ENCODE data around the gene RDH14. TPM values are rescaled to one million over a fixed set of nuclear protein-coding genes. Genes with fewer than 3 reads are reported as not detected.

Gene RDH14, protein sequence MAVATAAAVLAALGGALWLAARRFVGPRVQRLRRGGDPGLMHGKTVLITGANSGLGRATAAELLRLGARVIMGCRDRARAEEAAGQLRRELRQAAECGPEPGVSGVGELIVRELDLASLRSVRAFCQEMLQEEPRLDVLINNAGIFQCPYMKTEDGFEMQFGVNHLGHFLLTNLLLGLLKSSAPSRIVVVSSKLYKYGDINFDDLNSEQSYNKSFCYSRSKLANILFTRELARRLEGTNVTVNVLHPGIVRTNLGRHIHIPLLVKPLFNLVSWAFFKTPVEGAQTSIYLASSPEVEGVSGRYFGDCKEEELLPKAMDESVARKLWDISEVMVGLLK
- 10 to 100 TPM; 25.7 to 40.8 TPM for total RNA-seq

DNA sequence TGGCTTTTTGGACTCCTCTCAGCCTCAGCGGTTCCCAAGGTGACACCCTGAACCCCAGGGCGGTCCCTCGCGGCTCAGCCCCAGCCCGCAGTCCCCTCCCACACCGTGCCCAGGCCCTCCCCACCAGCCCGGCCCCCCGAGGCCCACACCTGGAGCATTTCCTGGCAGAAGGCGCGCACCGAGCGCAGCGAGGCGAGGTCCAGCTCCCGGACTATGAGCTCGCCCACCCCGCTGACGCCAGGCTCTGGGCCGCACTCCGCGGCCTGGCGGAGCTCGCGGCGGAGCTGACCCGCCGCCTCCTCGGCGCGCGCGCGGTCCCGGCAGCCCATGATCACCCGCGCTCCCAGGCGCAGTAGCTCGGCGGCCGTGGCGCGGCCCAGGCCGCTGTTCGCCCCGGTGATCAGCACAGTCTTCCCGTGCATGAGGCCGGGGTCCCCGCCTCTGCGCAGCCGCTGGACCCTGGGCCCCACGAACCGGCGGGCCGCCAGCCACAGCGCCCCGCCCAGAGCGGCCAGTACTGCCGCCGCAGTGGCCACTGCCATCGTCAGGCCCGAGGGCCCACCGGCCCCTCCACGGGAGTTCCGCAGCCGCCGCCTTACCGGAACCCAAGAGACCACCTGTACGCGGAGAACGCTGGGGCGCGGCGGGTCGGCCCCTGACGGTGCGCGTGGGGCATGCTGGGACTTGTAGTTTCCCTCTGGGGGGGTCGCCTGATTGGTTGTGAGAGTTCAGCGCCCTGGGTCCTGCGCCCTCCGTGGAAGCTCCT, at the start of gene RDH14:
TSS of gene RDH14 (minus strand) at position 623 of the 766 bp plus-strand sequence. CDS start at position 542, 81 bp downstream.
- Histone ChIP-seq H3K27me3 (replicated peaks; ENCODE audit: insufficient read depth) (no peaks in the 10 kb centered on the region), H3K36me3 (peaks cover 6% of the 10 kb centered on the region), H3K27ac (peak within 1 kb of the TSS; percentile 92 to 96), H3K4me1 (ENCODE audit: control insufficient read depth in 1 of 2, low read depth in 2 of 2) (peaks cover 13 to 36% of the 10 kb centered on the region in 2 donors), H3K9me3 (no peaks in the 10 kb centered on the region), H3K4me3 (peak within 1 kb of the TSS; percentile 91)
- DNase-seq (ENCODE audit: low spot score), result peak; percentile 87
- no peak for TF ChIP-seq CTCF (IDR thresholded peaks at IDR 0.05)
- peak; percentile 96 for ATAC-seq (ENCODE audit: insufficient number of reproducible peaks, low FRiP score, low read depth)

GRCh38 chr2:18610090-18610489, 49.6 kb upstream of the RDH14 start:
- Histone ChIP-seq H3K27ac (peak overlapping the region; percentile 64 to 67), H3K4me1 (ENCODE audit: control insufficient read depth in 1 of 2, low read depth in 2 of 2) (peaks cover 5 to 60% of the 10 kb centered on the region in 2 donors)

DNA sequence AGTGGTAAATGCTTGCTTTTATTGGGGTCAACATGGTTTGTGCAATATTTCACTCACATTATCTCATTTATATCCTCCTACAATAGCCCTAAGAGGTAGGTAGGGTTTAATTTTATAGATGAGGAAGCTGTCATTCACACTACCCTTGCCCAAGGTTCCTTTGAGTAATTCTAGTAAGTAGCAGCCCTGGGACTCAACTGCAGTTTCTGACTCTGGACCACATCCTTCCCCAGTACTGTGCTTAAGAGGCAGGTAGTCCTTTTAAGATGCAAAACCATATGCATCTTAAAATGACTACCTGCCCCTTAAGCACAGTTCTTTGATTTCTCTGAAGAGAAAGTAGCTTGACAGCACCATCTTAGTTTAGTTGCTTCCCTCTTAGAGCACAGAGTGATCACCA, 44.7 kb upstream of the RDH14 start:
- ATAC-seq (ENCODE audit: insufficient number of reproducible peaks, low FRiP score, low read depth) (no peak), DNase-seq (ENCODE audit: low spot score) (no peak)
- Histone ChIP-seq H3K4me3 (no peak overlapping the region), H3K36me3 (no peaks in the 10 kb centered on the region), H3K27me3 (replicated peaks; ENCODE audit: insufficient read depth) (no peaks in the 10 kb centered on the region), H3K9me3 (no peaks in the 10 kb centered on the region), H3K27ac (no peak overlapping the region), H3K4me1 (ENCODE audit: control insufficient read depth in 1 of 2, low read depth in 2 of 2) (peaks cover 9 to 32% of the 10 kb centered on the region in 2 donors)
- TF ChIP-seq CTCF (IDR thresholded peaks at IDR 0.05), result no peak

More at GRCh38 chr2:18610090-18610489, 49.6 kb upstream of the RDH14 start:
- Histone ChIP-seq H3K4me3 (no peak overlapping the region), H3K27me3 (replicated peaks; ENCODE audit: insufficient read depth) (no peaks in the 10 kb centered on the region), H3K9me3 (no peaks in the 10 kb centered on the region), H3K36me3 (no peaks in the 10 kb centered on the region)
- no peak for ATAC-seq (ENCODE audit: insufficient number of reproducible peaks, low FRiP score, low read depth)
- no peak for TF ChIP-seq CTCF (IDR thresholded peaks at IDR 0.05)
- DNase-seq (ENCODE audit: low spot score), result no peak

DNA sequence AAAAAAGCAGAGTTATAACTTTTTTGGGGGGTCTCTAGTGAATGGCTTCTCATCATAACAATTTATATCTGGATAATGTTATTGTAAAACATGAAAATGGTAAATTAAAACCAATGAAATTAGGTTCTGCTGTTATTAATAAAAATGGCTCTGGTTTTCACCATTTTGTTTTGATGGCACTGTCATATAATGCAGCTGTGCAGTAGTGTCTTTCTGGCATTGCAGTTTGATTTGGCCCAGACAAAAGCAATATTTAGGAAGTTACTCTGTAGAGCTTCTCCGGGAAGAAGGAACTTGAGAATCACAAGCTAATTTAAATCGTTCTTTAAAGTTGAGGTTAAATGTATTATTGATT, 44.1 kb upstream of the RDH14 start:
- Histone ChIP-seq H3K4me3 (no peak overlapping the region), H3K36me3 (no peaks in the 10 kb centered on the region), H3K27me3 (replicated peaks; ENCODE audit: insufficient read depth) (no peaks in the 10 kb centered on the region), H3K27ac (no peak overlapping the region), H3K4me1 (ENCODE audit: control insufficient read depth in 1 of 2, low read depth in 2 of 2) (peaks cover 13 to 34% of the 10 kb centered on the region in 2 donors), H3K9me3 (no peaks in the 10 kb centered on the region)
- ATAC-seq (ENCODE audit: insufficient number of reproducible peaks, low FRiP score, low read depth) (no peak), DNase-seq (ENCODE audit: low spot score) (no peak)
- TF ChIP-seq CTCF (IDR thresholded peaks at IDR 0.05), result no peak

DNA sequence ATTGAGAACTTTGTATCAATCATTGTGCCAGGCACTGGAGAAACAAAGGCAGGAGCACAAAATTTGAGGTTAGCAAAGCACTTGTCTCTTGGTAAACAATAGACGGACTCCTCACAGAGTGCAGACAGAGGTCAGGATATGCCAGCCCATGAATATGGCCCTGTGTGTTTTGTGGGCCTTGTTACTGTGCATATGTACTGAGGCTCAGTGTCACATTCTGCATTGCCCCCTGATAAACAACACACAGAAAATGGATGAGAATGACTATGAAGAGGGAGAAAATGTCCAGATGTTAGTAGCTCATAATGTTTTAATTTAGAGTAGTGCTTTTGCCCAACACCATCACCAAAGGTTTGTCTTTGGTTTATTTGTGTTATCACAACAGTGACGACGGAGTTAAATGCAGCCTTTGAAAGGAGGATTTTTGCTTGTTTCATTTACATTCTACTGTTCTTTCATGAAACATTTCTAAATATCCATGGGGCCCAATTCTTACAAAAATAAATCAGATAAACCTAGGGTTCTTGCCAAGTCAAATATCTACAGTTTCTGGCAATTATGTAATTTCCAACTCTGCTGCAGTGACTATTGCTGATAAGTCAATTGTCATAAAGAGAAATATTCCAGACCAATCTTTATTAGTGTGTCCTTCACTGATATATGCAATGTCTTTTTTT, 43.5 kb upstream of the RDH14 start:
- no peak overlapping the region for H3K27ac ChIP-seq
- H3K4me3 ChIP-seq, result no peak overlapping the region
- no peak for TF ChIP-seq CTCF (IDR thresholded peaks at IDR 0.05)
- no peaks in the 10 kb centered on the region for H3K9me3 ChIP-seq
- DNase-seq (ENCODE audit: low spot score) (no peak), ATAC-seq (ENCODE audit: insufficient number of reproducible peaks, low FRiP score, low read depth) (no peak)
- peaks cover 14 to 39% of the 10 kb centered on the region in 2 donors for H3K4me1 ChIP-seq (ENCODE audit: control insufficient read depth in 1 of 2, low read depth in 2 of 2)
- no peaks in the 10 kb centered on the region for H3K27me3 ChIP-seq (replicated peaks; ENCODE audit: insufficient read depth)
- H3K36me3 ChIP-seq, result no peaks in the 10 kb centered on the region

All from thoracic aorta (tissue), 2 donors.